ENCODE measurements around the gene C16orf78.

DNA sequence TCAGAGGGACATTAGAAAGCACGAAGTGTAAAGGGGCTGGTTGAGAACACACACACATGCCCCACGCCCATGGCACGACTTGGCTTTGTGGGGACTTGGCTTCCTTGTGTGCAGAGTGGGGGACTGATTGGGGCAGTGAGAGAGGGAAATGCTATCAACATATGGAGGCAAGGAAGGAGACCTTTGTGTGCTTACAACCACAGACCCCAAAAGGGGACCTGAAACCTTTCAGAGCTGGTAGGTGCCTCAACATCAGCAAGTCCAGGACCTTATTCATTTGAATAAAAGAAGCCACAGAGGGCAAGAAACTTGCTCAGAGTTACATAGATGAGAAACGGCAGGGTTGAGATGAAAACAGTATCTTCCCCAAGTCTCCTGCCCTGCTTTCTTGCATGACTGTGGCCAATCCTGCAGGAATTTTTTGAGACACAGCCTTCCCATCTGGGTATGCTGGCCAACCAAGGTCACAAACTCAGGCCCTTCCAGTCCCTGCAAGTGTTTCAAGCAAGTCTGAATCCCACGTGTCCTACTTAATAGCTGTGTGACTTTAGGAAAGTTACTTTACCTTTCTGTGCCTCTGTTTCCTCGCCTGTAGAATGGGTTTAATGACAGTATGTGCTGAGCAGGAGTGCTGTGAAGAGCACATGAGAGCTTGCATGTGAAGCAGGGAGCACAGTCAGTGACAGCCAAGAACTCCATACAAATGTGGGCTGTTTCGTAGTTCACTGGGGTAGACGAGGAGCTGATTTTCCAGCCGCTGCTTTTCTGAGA lies 26.2 kb downstream of the C16orf78 start:
- TF ChIP-seq, protein P1, sequence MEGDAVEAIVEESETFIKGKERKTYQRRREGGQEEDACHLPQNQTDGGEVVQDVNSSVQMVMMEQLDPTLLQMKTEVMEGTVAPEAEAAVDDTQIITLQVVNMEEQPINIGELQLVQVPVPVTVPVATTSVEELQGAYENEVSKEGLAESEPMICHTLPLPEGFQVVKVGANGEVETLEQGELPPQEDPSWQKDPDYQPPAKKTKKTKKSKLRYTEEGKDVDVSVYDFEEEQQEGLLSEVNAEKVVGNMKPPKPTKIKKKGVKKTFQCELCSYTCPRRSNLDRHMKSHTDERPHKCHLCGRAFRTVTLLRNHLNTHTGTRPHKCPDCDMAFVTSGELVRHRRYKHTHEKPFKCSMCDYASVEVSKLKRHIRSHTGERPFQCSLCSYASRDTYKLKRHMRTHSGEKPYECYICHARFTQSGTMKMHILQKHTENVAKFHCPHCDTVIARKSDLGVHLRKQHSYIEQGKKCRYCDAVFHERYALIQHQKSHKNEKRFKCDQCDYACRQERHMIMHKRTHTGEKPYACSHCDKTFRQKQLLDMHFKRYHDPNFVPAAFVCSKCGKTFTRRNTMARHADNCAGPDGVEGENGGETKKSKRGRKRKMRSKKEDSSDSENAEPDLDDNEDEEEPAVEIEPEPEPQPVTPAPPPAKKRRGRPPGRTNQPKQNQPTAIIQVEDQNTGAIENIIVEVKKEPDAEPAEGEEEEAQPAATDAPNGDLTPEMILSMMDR (conservative IDR thresholded peaks at IDR 0.05): no peak
- TF ChIP-seq EZH2 (IDR thresholded peaks at IDR 0.05; ENCODE audit: low read depth): no peak

Measured in PC-9 (cell line).